GM23338 (cell line): ENCODE measurements around the gene PTPN20. TPM values are rescaled to one million over a fixed set of nuclear protein-coding genes. Genes with fewer than 3 reads are reported as not detected.

Experiments used
- ATAC-seq: fragments of 200-7000 bp; cut with Tn5 transposase; 3 replicates; pipeline ENCODE4 v1.9.1; 2020
- DNase-seq: peaks from one replicate; pipeline ENCODE4 v3.0.0-alpha.2; 2015; ENCODE audit warnings: low spot score
- H2AFZ ChIP-seq: fragments of 200-600 bp; sonication (generic); 2 replicates; pipeline ENCODE4 v1.8.0; 2016; ENCODE audit warnings: antibody characterized with exemption, mild to moderate bottlenecking, moderate library complexity
- H3F3A ChIP-seq: fragments of 200-600 bp; sonication (generic); replicated peaks from 2 replicates; pipeline ENCODE4 v1.8.0; 2017; ENCODE audit warnings: antibody characterized with exemption, mixed run types, low read depth
- H3K27ac ChIP-seq: fragments of 200-600 bp; sonication (generic); 2 replicates; pipeline ENCODE4 v1.6.1; 2016; ENCODE audit warnings: low read depth
- H3K27me3 ChIP-seq: fragments of 200-600 bp; sonication (generic); 2 replicates; pipeline ENCODE4 v1.8.0; 2016; ENCODE audit warnings: mild to moderate bottlenecking, mixed run types, moderate library complexity; ENCODE audit not compliant: insufficient read depth
- H3K36me3 ChIP-seq: fragments of 200-600 bp; sonication (generic); 2 replicates; pipeline ENCODE4 v1.8.0; 2016; ENCODE audit warnings: mild to moderate bottlenecking; ENCODE audit not compliant: insufficient read depth
- H3K4me1 ChIP-seq: fragments of 200-600 bp; sonication (generic); 2 replicates; pipeline ENCODE4 v1.8.0; 2016; ENCODE audit warnings: mild to moderate bottlenecking, moderate library complexity; ENCODE audit not compliant: insufficient read depth
- H3K4me2 ChIP-seq: fragments of 200-600 bp; sonication (generic); 2 replicates; pipeline ENCODE4 v1.7.1; 2017; ENCODE audit warnings: mixed run types
- H3K4me3 ChIP-seq: fragments of 200-600 bp; sonication (generic); 2 replicates; pipeline ENCODE4 v1.6.1; 2016; ENCODE audit warnings: mixed run types
- H3K79me2 ChIP-seq: fragments of 200-600 bp; sonication (generic); replicated peaks from 2 replicates; pipeline ENCODE4 v1.8.0; 2017; ENCODE audit warnings: mild to moderate bottlenecking; ENCODE audit not compliant: insufficient read depth
- H3K9me2 ChIP-seq: fragments of 200-600 bp; sonication (generic); 2 replicates; pipeline ENCODE4 v1.8.0; 2017; ENCODE audit not compliant: insufficient read depth
- H4K20me1 ChIP-seq: fragments of 200-600 bp; sonication (generic); replicated peaks from 2 replicates; pipeline ENCODE4 v1.8.0; 2017; ENCODE audit warnings: mild to moderate bottlenecking; ENCODE audit not compliant: insufficient read depth
- H3K27ac Mint-ChIP-seq: 2 replicates; pipeline ENCODE4 v1.8.0; 2020; ENCODE audit warnings: inconsistent platforms, mild to moderate bottlenecking, moderate library complexity, mixed read lengths
- H3K27me3 Mint-ChIP-seq: 3 replicates; pipeline ENCODE4 v1.8.0; 2022; ENCODE audit warnings: low read depth, mild to moderate bottlenecking, moderate library complexity, mixed read lengths, inconsistent platforms; ENCODE audit not compliant: insufficient read depth, poor library complexity
- H3K36me3 Mint-ChIP-seq: 3 replicates; pipeline ENCODE4 v1.8.0; 2021; ENCODE audit warnings: low read depth, mild to moderate bottlenecking, inconsistent platforms, moderate library complexity, mixed read lengths
- H3K4me1 Mint-ChIP-seq: 3 replicates; pipeline ENCODE4 v1.8.0; 2020; ENCODE audit warnings: mild to moderate bottlenecking, inconsistent platforms, mixed read lengths
- H3K4me3 Mint-ChIP-seq: 3 replicates; pipeline ENCODE4 v1.8.0; 2021; ENCODE audit warnings: moderate library complexity, mild to moderate bottlenecking, inconsistent platforms, mixed read lengths
- H3K9me3 Mint-ChIP-seq: 3 replicates; pipeline ENCODE4 v1.8.0; 2020; ENCODE audit warnings: moderate library complexity, mild to moderate bottlenecking, inconsistent platforms, mixed read lengths
- CREB1 ChIP-seq: fragments of 250-450 bp; sonication (Bioruptor Pico); IDR thresholded peaks from 2 replicates; pipeline ENCODE4 v1.5.0; 2020; ENCODE audit warnings: low read depth, mild to moderate bottlenecking, moderate library complexity
- EZH2 ChIP-seq: fragments of 200-600 bp; sonication (generic); IDR thresholded peaks from one replicate; pipeline ENCODE4 v1.8.0; 2017; ENCODE audit warnings: antibody characterized with exemption, mild to moderate bottlenecking, low read depth; ENCODE audit not compliant: unreplicated experiment
- JUNB ChIP-seq: IDR thresholded peaks from one replicate; pipeline ENCODE4 v1.6.1; 2016; ENCODE audit warnings: antibody characterized with exemption; ENCODE audit not compliant: unreplicated experiment
- NANOG ChIP-seq: IDR thresholded peaks from 2 replicates; pipeline ENCODE4 v1.6.1; 2016; ENCODE audit warnings: antibody characterized with exemption, borderline replicate concordance
- POLR2AphosphoS5 ChIP-seq: IDR thresholded peaks from 2 replicates; pipeline ENCODE4 v1.6.1; 2016; ENCODE audit warnings: antibody characterized with exemption, low read depth
- STAT1 ChIP-seq: IDR thresholded peaks from one replicate; pipeline ENCODE4 v1.6.1; 2016; ENCODE audit warnings: antibody characterized with exemption; ENCODE audit not compliant: unreplicated experiment
- ZNF331 ChIP-seq: fragments of 250-450 bp; sonication (Bioruptor Pico); IDR thresholded peaks from 2 replicates; pipeline ENCODE4 v1.5.0; 2020; ENCODE audit warnings: low read depth, mild to moderate bottlenecking, moderate library complexity
- polyA plus RNA-seq: library from polyadenylated mRNA; unstranded; fragments of >200 nt; fragmentation: Nextera tagmentation; extraction: Ambion mirVana; gene quantifications from 2 replicates; pipeline ENCODE4 v1.2.1, GENCODE V29; 2016
- total RNA-seq: library from RNA; depleted of rRNA; stranded (reverse); fragments of >200 nt; shearing (Covaris generic); gene quantifications from 2 replicates; pipeline ENCODE4 v1.2.3, GENCODE V29; 2014
- TF ChIP-seq, protein P1 (sequence below): fragments of 250-450 bp; sonication (Bioruptor Pico); IDR thresholded peaks from 2 replicates; pipeline ENCODE4 v1.5.0; 2020; ENCODE audit warnings: mild to moderate bottlenecking, moderate library complexity
- TF ChIP-seq, protein P2 (sequence below): IDR thresholded peaks from one replicate; pipeline ENCODE4 v1.6.1; 2018; ENCODE audit warnings: antibody characterized with exemption; ENCODE audit not compliant: unreplicated experiment

Gene PTPN20
- total and polyA plus RNA-seq, 2 experiments from 2014 or later = 0.13 TPM; not detected in 1

DNA sequence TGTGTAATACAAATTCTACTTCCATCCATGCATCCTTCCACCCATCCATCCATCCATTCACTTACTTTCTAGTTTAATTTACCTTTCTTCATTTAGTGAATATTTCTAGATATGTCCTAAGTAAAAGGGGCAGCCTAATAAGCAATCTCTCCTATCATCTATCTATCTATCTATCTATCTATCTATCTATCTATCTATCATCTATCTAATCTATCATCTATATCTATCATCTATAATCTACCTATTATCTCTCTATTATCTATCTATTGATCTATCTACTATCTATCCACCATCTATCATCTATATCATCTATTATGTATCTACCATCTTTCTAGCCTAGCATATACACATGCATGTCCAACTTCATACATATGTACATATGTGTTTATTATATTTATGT lies 104.2 kb downstream of the PTPN20 start:
- ATAC-seq (no peak), DNase-seq (no peak)
- TF ChIP-seq, protein P1, sequence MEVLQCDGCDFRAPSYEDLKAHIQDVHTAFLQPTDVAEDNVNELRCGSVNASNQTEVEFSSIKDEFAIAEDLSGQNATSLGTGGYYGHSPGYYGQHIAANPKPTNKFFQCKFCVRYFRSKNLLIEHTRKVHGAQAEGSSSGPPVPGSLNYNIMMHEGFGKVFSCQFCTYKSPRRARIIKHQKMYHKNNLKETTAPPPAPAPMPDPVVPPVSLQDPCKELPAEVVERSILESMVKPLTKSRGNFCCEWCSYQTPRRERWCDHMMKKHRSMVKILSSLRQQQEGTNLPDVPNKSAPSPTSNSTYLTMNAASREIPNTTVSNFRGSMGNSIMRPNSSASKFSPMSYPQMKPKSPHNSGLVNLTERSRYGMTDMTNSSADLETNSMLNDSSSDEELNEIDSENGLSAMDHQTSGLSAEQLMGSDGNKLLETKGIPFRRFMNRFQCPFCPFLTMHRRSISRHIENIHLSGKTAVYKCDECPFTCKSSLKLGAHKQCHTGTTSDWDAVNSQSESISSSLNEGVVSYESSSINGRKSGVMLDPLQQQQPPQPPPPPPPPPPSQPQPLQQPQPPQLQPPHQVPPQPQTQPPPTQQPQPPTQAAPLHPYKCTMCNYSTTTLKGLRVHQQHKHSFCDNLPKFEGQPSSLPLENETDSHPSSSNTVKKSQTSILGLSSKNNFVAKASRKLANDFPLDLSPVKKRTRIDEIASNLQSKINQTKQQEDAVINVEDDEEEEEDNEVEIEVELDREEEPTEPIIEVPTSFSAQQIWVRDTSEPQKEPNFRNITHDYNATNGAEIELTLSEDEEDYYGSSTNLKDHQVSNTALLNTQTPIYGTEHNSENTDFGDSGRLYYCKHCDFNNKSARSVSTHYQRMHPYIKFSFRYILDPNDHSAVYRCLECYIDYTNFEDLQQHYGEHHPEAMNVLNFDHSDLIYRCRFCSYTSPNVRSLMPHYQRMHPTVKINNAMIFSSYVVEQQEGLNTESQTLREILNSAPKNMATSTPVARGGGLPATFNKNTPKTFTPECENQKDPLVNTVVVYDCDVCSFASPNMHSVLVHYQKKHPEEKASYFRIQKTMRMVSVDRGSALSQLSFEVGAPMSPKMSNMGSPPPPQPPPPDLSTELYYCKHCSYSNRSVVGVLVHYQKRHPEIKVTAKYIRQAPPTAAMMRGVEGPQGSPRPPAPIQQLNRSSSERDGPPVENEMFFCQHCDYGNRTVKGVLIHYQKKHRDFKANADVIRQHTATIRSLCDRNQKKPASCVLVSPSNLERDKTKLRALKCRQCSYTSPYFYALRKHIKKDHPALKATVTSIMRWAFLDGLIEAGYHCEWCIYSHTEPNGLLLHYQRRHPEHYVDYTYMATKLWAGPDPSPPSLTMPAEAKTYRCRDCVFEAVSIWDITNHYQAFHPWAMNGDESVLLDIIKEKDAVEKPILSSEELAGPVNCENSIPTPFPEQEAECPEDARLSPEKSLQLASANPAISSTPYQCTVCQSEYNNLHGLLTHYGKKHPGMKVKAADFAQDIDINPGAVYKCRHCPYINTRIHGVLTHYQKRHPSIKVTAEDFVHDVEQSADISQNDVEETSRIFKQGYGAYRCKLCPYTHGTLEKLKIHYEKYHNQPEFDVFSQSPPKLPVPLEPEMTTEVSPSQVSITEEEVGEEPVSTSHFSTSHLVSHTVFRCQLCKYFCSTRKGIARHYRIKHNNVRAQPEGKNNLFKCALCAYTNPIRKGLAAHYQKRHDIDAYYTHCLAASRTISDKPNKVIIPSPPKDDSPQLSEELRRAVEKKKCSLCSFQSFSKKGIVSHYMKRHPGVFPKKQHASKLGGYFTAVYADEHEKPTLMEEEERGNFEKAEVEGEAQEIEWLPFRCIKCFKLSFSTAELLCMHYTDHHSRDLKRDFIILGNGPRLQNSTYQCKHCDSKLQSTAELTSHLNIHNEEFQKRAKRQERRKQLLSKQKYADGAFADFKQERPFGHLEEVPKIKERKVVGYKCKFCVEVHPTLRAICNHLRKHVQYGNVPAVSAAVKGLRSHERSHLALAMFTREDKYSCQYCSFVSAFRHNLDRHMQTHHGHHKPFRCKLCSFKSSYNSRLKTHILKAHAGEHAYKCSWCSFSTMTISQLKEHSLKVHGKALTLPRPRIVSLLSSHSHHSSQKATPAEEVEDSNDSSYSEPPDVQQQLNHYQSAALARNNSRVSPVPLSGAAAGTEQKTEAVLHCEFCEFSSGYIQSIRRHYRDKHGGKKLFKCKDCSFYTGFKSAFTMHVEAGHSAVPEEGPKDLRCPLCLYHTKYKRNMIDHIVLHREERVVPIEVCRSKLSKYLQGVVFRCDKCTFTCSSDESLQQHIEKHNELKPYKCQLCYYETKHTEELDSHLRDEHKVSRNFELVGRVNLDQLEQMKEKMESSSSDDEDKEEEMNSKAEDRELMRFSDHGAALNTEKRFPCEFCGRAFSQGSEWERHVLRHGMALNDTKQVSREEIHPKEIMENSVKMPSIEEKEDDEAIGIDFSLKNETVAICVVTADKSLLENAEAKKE (CRISPR knock-in tag) = no peak
- TF ChIP-seq, protein P2, sequence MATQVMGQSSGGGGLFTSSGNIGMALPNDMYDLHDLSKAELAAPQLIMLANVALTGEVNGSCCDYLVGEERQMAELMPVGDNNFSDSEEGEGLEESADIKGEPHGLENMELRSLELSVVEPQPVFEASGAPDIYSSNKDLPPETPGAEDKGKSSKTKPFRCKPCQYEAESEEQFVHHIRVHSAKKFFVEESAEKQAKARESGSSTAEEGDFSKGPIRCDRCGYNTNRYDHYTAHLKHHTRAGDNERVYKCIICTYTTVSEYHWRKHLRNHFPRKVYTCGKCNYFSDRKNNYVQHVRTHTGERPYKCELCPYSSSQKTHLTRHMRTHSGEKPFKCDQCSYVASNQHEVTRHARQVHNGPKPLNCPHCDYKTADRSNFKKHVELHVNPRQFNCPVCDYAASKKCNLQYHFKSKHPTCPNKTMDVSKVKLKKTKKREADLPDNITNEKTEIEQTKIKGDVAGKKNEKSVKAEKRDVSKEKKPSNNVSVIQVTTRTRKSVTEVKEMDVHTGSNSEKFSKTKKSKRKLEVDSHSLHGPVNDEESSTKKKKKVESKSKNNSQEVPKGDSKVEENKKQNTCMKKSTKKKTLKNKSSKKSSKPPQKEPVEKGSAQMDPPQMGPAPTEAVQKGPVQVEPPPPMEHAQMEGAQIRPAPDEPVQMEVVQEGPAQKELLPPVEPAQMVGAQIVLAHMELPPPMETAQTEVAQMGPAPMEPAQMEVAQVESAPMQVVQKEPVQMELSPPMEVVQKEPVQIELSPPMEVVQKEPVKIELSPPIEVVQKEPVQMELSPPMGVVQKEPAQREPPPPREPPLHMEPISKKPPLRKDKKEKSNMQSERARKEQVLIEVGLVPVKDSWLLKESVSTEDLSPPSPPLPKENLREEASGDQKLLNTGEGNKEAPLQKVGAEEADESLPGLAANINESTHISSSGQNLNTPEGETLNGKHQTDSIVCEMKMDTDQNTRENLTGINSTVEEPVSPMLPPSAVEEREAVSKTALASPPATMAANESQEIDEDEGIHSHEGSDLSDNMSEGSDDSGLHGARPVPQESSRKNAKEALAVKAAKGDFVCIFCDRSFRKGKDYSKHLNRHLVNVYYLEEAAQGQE = no peak
- no peak for TF ChIP-seq CREB1 (CRISPR knock-in tag)
- no peak for TF ChIP-seq ZNF331 (CRISPR knock-in tag)
- TF ChIP-seq JUNB = no peak
- TF ChIP-seq STAT1 = no peak
- no peak for TF ChIP-seq POLR2AphosphoS5
- no peak for TF ChIP-seq EZH2
- no peak for TF ChIP-seq NANOG
- Histone ChIP-seq H3F3A (no peaks in the 10 kb centered on the region), H3K4me2 (no peak overlapping the region), H2AFZ (no peak overlapping the region), H3K27me3 (no peaks in the 10 kb centered on the region), H3K27ac (no peak overlapping the region), H3K4me3 (no peak overlapping the region), H3K79me2 (no peaks in the 10 kb centered on the region), H4K20me1 (no peaks in the 10 kb centered on the region), H3K36me3 (no peaks in the 10 kb centered on the region), H3K9me2 (peaks cover 4% of the 10 kb centered on the region; the same call in 1 of the 2 replicates), H3K4me1 (no peaks in the 10 kb centered on the region)
- Mint-ChIP-seq H3K27me3 (peaks cover 2% of the 10 kb centered on the region), H3K27ac (no peak overlapping the region), H3K9me3 (no peaks in the 10 kb centered on the region), H3K36me3 (no peaks in the 10 kb centered on the region), H3K4me3 (no peak overlapping the region), H3K4me1 (no peaks in the 10 kb centered on the region)
